Measurements from ENCODE around the gene PLCB1. TPM values are rescaled to one million over a fixed set of nuclear protein-coding genes. Genes with fewer than 3 reads are reported as not detected.

Gene PLCB1
- total RNA-seq, 2 experiments from 2014 or later, result 0.63 to 1.5 TPM

DNA sequence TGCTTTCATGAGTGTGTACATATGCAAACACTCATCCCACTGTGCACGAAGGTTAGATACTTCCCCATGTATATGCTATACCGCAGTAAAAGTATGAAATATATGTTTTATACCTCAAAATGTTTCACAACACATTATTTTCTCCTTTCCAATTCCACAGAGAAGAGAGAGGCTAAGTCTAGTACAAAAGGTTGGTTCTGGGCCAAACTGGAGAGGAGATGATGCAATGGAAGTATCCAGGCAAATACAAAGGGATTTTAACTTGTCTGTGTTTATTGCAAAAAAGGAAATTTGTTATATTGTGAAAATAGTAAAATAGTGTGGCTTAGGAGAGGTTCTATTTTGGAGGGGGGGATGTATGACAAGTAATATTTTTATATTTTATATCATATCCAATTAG is 112.6 kb downstream of the PLCB1 start:
- ChIA-PET POLR2A (no interaction called here), CTCF (no interaction called here)
- H3K27ac Mint-ChIP-seq, result no peak overlapping the region
- no peak overlapping the region for H3K4me3 Mint-ChIP-seq
- no peaks in the 10 kb centered on the region for H3K9me3 Mint-ChIP-seq (ENCODE audit: insufficient read depth)
- DNase-seq (no peak), ATAC-seq (no peak)
- H3K36me3 Mint-ChIP-seq (ENCODE audit: low read depth), result no peaks in the 10 kb centered on the region
- no peaks in the 10 kb centered on the region for H3K27me3 Mint-ChIP-seq (ENCODE audit: low read depth)
- H3K4me1 Mint-ChIP-seq (ENCODE audit: low read depth), result no peaks in the 10 kb centered on the region

DNA sequence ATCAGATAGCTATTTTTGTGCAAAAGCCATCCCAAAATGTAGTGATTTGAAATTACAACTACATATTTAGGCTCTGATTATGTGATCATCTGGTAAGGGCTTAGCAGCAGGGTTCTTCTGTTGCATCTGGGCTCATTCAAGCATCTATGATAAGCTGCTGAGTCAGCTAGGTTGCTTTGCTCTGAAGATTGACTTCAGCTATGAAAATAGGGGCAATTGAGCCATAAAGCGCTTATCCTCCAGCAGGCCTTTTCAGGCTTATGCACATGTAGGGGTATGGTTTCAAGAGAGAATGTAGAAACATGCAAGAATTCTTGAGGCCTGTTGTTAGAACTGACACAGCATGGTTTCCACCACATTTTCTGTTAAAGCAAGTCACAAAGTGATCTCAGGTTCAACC is 114.1 kb downstream of the PLCB1 start:
- no peak for DNase-seq
- Mint-ChIP-seq H3K9me3 (ENCODE audit: insufficient read depth) (no peaks in the 10 kb centered on the region), H3K4me3 (no peak overlapping the region), H3K27ac (no peak overlapping the region), H3K4me1 (ENCODE audit: low read depth) (no peaks in the 10 kb centered on the region), H3K27me3 (ENCODE audit: low read depth) (no peaks in the 10 kb centered on the region), H3K36me3 (ENCODE audit: low read depth) (no peaks in the 10 kb centered on the region)
- CTCF ChIA-PET, result no interaction called here
- ATAC-seq, result no peak
- POLR2A ChIA-PET, result no interaction called here

DNA sequence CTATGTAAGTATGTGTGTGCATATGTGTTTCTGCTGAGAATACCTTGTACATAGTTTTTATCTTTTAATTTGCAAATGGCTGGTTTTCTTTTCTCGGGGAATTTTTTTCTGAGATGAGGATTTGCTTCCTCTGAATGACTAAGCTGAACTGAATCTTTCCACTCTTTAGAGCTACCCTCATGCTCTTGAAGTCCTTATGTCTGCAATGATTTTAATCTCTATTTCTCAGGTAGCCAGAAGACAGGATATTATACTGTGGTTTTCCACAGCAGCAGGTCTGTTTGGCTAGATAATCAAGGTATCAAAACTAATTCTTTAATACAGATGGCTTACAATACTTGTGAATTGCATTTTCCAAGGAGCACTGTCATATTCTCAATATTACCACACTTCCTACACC is 114.7 kb downstream of the PLCB1 start:
- no peak overlapping the region for H3K27ac Mint-ChIP-seq
- DNase-seq (no peak), ATAC-seq (no peak)
- ChIA-PET POLR2A (no interaction called here), CTCF (no interaction called here)
- H3K4me3 Mint-ChIP-seq, result no peak overlapping the region
- H3K36me3 Mint-ChIP-seq (ENCODE audit: low read depth), result no peaks in the 10 kb centered on the region
- no peaks in the 10 kb centered on the region for H3K4me1 Mint-ChIP-seq (ENCODE audit: low read depth)
- H3K9me3 Mint-ChIP-seq (ENCODE audit: insufficient read depth), result no peaks in the 10 kb centered on the region
- no peaks in the 10 kb centered on the region for H3K27me3 Mint-ChIP-seq (ENCODE audit: low read depth)

DNA sequence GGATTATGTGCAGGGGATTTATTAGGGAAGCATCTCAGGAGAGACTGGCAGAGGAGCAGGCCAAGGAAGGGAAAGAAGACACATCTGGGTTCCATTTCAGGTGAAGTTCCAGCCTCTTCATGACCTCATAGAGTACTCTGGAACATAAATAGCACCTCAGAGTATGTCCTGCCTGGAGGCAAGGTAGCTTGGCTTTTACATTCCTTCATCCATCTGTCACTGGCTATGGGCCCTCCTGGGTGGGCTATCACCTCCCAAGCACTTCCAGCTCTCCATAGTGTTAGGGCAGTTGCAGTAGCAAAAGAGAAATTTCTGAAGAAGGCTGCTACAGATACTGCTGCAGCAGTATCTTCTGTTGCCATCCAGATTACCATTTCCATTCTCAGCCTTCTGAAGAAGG is 116.0 kb downstream of the PLCB1 start:
- H3K9me3 Mint-ChIP-seq (ENCODE audit: insufficient read depth), result no peaks in the 10 kb centered on the region
- CTCF ChIA-PET, result no interaction called here

DNA sequence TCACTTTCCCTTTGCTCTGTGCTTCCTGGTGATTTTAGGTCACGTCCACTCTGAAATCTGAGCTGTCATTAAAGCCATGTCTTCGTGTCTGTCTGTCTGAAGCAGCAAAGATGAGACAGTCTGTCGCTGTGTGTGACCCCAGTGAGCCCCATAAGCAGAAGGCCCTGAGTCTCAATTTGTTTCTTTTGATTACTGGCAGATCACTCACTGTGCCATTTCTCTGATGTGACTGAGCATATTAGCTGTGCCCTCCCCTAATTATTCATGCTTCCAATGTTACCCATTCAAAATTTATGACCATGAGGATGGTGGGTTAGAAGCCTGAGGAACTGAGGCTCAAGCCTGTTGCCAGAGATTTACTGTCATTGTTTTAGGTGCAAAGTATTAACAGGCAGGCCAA is 117.6 kb downstream of the PLCB1 start:
- ChIA-PET POLR2A (no interaction called here), CTCF (no interaction called here)
- Mint-ChIP-seq H3K36me3 (ENCODE audit: low read depth) (no peaks in the 10 kb centered on the region), H3K27ac (no peak overlapping the region), H3K4me3 (no peak overlapping the region), H3K4me1 (ENCODE audit: low read depth) (no peaks in the 10 kb centered on the region), H3K27me3 (ENCODE audit: low read depth) (no peaks in the 10 kb centered on the region), H3K9me3 (ENCODE audit: insufficient read depth) (no peaks in the 10 kb centered on the region)
- DNase-seq (no peak), ATAC-seq (no peak)

More for the DNA sequence above, 116.0 kb downstream of the PLCB1 start:
- POLR2A ChIA-PET, result no interaction called here
- Mint-ChIP-seq H3K4me1 (ENCODE audit: low read depth) (no peaks in the 10 kb centered on the region), H3K4me3 (no peak overlapping the region), H3K27ac (no peak overlapping the region), H3K27me3 (ENCODE audit: low read depth) (no peaks in the 10 kb centered on the region), H3K36me3 (ENCODE audit: low read depth) (no peaks in the 10 kb centered on the region)
- ATAC-seq, result no peak
- DNase-seq, result no peak

DNA sequence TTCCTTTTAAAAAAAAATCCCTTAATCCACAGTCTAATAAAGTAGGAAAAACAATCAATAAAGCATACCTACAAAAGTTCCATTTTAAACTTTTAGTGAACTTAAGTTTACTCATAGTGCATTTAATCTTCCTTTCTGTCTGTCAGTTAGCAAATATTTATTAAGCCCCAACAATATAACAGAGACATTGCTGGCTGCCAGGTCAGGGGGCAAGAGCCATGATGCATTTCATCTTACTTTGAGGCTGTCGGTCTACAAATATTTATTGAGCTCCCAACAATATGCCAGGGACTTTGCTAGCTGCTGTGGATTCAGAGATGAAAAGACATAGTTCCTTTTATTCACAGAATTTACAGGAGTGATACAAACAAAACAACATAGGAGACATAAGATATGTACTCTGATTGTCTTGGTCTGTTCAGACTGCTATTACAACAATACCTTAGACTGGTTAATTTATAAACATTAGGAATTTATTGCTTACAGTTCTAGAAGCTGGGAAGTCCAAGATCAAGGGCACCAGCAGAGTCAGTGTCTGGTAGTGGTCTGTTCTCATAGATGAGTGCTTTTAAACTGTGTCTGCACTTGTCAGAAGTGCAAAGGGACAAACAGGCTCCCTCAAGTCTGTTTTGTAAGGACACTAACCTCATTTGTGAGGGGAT is 118.6 kb downstream of the PLCB1 start:
- H3K9me3 Mint-ChIP-seq (ENCODE audit: insufficient read depth), result no peaks in the 10 kb centered on the region
- H3K4me1 Mint-ChIP-seq (ENCODE audit: low read depth), result no peaks in the 10 kb centered on the region
- H3K27me3 Mint-ChIP-seq (ENCODE audit: low read depth), result no peaks in the 10 kb centered on the region
- ChIA-PET CTCF (no interaction called here), POLR2A (no interaction called here)
- ATAC-seq, result no peak
- no peak overlapping the region for H3K27ac Mint-ChIP-seq
- DNase-seq, result no peak
- H3K4me3 Mint-ChIP-seq, result no peak overlapping the region
- H3K36me3 Mint-ChIP-seq (ENCODE audit: low read depth), result no peaks in the 10 kb centered on the region

DNA sequence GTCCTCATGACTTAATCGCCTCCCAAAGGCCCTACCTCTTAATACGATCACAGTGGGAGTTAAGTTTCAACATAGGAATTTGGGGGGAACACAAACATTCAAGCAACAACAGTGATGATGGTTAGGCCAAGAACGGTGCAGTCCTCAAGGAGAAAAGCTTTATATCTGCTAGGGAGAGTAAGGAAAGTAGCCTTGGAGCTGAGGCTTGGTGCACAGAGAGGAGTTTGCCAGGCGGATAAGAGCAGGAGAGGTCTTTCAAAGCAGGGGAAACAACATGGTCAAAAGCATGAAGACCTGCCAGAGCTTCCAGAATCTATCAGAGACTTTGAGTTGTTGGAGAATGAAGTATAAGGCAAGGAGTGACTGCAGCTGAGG is 119.1 kb downstream of the PLCB1 start:
- Mint-ChIP-seq H3K27me3 (ENCODE audit: low read depth) (no peaks in the 10 kb centered on the region), H3K27ac (no peak overlapping the region), H3K9me3 (ENCODE audit: insufficient read depth) (no peaks in the 10 kb centered on the region), H3K4me3 (no peak overlapping the region), H3K36me3 (ENCODE audit: low read depth) (no peaks in the 10 kb centered on the region), H3K4me1 (ENCODE audit: low read depth) (no peaks in the 10 kb centered on the region)
- no peak for DNase-seq
- ATAC-seq, result no peak
- ChIA-PET CTCF (no interaction called here), POLR2A (no interaction called here)

DNA sequence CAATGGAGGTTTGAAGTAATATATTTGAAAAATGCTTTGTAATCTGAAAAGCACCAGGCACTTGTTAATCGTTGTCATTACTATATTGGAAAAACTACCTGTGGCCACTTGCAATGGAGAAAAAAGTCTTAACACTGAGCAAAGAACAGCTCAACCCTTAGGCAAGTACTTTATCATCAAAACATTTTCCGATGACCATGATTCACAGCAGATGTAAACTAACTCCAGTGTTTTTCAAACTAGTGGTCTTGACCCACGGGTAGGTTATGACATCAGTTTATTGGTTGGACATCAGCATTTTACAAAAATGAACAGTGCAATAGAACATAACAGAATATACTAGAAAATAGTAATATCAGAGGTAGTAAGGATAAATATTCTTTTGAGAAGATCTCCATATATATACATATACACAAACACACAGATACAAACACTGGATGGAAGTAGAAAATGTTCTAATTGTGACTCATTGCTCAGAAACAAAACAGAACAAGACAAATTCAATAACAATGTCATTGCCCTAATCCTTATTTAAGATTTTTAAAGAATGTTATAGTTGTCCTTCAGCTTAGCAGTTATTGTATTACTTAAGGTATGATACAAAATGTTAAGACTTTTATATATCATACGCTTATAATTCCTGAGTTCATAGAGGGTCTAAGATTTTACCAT is 123.0 kb downstream of the PLCB1 start:
- ChIA-PET CTCF (no interaction called here), POLR2A (interaction anchor here (0.6 kb wide), 1 partner anchor 49 kb away, joined by 3 read pairs; no protein-coding TSS in a partner anchor)
- no peak overlapping the region for H3K27ac Mint-ChIP-seq
- H3K4me3 Mint-ChIP-seq, result no peak overlapping the region
- H3K4me1 Mint-ChIP-seq (ENCODE audit: low read depth), result no peaks in the 10 kb centered on the region
- no peaks in the 10 kb centered on the region for H3K9me3 Mint-ChIP-seq (ENCODE audit: insufficient read depth)
- H3K36me3 Mint-ChIP-seq (ENCODE audit: low read depth), result no peaks in the 10 kb centered on the region
- no peak for DNase-seq
- ATAC-seq, result no peak
- H3K27me3 Mint-ChIP-seq (ENCODE audit: low read depth), result no peaks in the 10 kb centered on the region

DNA sequence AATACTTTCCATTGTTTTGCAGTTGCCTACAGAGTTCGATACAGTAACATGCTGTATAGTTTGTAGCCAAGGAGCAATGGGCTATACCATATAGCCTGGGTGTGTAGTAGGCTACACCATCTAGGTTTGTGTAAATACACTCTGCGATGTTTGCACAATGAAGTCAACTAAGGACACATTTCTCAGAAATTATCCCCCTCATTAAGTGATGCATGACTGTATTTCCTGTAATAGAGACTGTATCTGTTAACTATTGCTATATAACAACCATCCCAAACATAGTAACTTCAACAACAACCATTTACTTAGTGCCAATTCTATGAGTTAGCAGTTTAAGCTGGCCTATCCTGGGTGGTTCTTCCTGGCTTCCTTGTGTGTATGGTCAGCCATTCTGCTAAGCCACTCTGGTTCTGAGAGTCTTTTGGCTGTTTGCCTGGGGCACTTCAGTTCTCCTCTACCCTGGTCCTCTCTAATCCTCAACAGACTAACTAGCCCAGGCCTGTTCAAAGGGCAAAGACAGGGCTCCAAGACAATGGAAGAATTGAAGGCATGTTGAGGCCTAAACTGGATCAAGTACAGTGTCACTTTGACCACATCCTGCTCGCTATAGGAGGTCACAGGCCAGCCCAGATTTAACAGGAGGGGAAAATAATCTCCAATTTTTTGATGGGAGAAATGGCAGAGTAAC is 124.0 kb downstream of the PLCB1 start:
- ChIA-PET CTCF (no interaction called here), POLR2A (no interaction called here)
- Mint-ChIP-seq H3K4me3 (no peak overlapping the region), H3K9me3 (ENCODE audit: insufficient read depth) (no peaks in the 10 kb centered on the region), H3K4me1 (ENCODE audit: low read depth) (no peaks in the 10 kb centered on the region), H3K27ac (no peak overlapping the region), H3K27me3 (ENCODE audit: low read depth) (no peaks in the 10 kb centered on the region), H3K36me3 (ENCODE audit: low read depth) (no peaks in the 10 kb centered on the region)
- DNase-seq, result no peak
- no peak for ATAC-seq

DNA sequence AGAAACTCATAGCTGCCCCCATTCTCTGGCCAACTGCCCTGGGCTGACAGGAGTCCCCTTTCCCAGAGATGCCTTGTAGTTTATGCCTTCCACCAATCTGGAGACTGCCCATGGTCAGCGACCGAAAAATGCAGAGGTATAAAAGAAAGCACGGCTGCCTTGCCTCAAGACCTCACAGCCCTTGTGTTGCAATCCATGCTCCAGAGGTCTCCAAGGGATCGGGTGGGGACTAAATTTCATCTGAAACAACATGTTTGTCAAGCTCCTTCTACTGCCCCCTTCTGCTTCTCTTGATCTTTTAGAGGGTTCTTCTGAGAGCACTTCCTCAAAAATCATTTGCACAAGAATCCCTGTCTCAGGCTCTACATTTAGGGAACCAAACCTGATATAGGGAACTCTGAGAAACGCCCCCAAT is 128.8 kb downstream of the PLCB1 start:
- POLR2A ChIA-PET, result no interaction called here
- no peaks in the 10 kb centered on the region for H3K9me3 Mint-ChIP-seq (ENCODE audit: insufficient read depth)
- H3K36me3 Mint-ChIP-seq (ENCODE audit: low read depth), result no peaks in the 10 kb centered on the region
- H3K4me3 Mint-ChIP-seq, result no peak overlapping the region
- DNase-seq (no peak), ATAC-seq (no peak)
- H3K27me3 Mint-ChIP-seq (ENCODE audit: low read depth), result no peaks in the 10 kb centered on the region
- H3K27ac Mint-ChIP-seq, result no peak overlapping the region
- CTCF ChIA-PET, result no interaction called here
- H3K4me1 Mint-ChIP-seq (ENCODE audit: low read depth), result no peaks in the 10 kb centered on the region

DNA sequence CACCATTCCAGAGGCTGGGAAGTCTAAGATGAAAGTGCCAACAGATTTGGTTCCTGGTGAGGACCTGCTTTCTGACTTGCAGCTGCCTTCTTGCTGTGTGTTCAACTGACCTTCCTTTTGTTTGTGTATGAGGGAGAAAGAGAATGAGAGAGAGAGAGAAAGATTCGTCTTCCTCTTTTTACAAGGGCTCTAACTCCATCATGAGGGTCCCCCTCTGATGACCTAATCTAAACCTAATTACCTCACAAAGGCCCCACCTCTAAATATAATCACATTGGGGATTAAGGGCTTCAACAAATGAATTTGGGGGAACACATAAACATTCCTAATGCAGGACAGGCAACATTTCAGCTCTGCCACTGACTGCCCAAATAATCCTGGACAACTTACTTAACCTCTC is 130.7 kb downstream of the PLCB1 start:
- ChIA-PET CTCF (no interaction called here), POLR2A (no interaction called here)
- no peak overlapping the region for H3K4me3 Mint-ChIP-seq
- H3K27ac Mint-ChIP-seq, result no peak overlapping the region
- H3K9me3 Mint-ChIP-seq (ENCODE audit: insufficient read depth), result no peaks in the 10 kb centered on the region
- no peak for ATAC-seq
- no peaks in the 10 kb centered on the region for H3K36me3 Mint-ChIP-seq (ENCODE audit: low read depth)
- H3K27me3 Mint-ChIP-seq (ENCODE audit: low read depth), result no peaks in the 10 kb centered on the region
- no peak for DNase-seq
- H3K4me1 Mint-ChIP-seq (ENCODE audit: low read depth), result no peaks in the 10 kb centered on the region

DNA sequence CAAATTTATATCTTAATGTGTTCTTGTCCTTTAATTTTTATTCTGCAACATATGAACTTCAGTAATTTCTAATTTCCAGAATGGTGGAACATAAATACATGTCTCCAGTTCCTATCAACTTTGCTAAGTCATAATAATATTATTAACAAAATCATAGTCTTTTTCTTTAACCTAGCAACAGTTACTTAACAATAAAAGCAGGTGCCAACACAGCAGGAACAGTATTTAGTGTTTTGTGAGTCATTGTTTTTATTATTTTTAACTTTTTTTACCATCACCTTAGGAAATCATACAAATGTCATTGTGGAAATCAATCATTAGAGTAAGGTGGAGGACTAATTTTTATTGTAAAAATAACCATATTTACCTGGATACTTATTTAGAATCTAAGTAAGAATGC is 133.5 kb downstream of the PLCB1 start:
- Mint-ChIP-seq H3K4me3 (no peak overlapping the region), H3K4me1 (ENCODE audit: low read depth) (no peaks in the 10 kb centered on the region), H3K9me3 (ENCODE audit: insufficient read depth) (no peaks in the 10 kb centered on the region), H3K36me3 (ENCODE audit: low read depth) (no peaks in the 10 kb centered on the region), H3K27ac (no peak overlapping the region), H3K27me3 (ENCODE audit: low read depth) (no peaks in the 10 kb centered on the region)
- no peak for ATAC-seq
- no peak for DNase-seq
- CTCF ChIA-PET, result no interaction called here
- POLR2A ChIA-PET, result no interaction called here

All from activated CD8-positive, alpha-beta T cell treated with anti-CD3 and anti-CD28 coated beads, Interleukin-2, amount 10 ng/mL, durations not matched to agents 7 days and 5 days (primary cell).